GM18951 (cell line): ENCODE data around the gene IL36RN.

ENCODE experiments used
- POLR2A ChIP-seq: IDR thresholded peaks from 4 replicates; pipeline ENCODE4 v1.6.1; 2011; ENCODE audit warnings: mild to moderate bottlenecking; ENCODE audit not compliant: insufficient read length, insufficient read depth; ENCODE audit errors: extremely low read depth
- in situ Hi-C: fragments of 300-500 bp; cut with MboI; formaldehyde crosslinking; loops from one replicate; pipeline ENCODE4 v1.12.0; 2022; ENCODE audit warnings: low sequenced_read_pairs, mixed read lengths, inconsistent platforms; ENCODE audit not compliant: unreplicated experiment

IL36RN gene

DNA sequence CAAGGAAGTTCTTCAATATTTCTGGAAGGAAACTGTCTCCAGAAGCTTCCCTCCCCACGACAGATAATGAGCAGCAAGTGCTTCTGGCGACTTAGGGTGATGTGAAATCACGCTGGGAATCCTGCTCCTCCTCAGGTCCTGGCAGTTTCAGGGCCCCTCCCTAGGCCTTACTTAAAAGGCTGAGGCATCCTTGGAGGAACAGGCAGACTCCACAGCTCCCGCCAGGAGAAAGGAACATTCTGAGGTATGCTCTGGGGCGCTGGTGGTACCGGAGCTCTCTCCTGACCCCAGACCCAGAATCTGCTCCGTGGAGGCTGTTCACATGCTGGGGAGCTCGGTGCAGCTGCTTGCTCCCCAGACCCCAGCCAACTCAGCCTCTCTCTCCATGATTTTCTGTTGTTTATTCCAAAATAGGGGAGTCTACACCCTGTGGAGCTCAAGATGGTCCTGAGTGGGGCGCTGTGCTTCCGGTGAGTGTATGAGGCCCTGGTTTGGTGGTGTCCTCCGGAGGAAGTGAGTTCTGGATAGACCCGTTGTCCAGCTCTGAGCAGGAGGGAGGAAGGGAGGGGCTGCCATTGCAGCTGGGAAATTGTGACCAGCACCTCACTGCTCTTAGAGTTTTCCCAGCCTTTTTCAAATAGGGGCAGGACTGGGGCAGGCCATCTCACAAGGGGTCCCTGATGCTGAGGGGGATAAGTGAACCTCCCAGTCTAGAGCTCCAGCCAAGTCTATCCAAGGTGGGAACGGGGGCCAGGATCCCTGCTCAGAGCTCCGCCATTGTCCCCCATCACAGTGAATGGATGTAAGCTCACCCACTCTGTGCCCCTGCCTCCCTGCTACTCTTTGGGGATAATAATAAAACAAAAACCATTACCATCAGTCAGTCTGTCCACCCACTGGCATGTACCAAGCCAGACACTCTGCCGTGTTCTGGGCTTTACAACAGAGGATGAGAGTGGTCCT lies at the start of gene IL36RN:
Gene IL36RN, plus strand, starts transcription at position 201 of the 963 bp plus-strand sequence. Its CDS starts 241 bp downstream, at position 442.
- no peak for TF ChIP-seq POLR2A

GRCh38 chr2:113009622-113010021 lies 49.4 kb upstream of the IL36RN start:
- in situ Hi-C loops = no loop called here
- no peak for TF ChIP-seq POLR2A

More for the DNA sequence above, at the start of gene IL36RN:
- in situ Hi-C loops = no loop called here

GRCh38 chr2:113010088-113010487 lies 48.9 kb upstream of the IL36RN start:
- in situ Hi-C loops = no loop called here
- no peak for TF ChIP-seq POLR2A

- in situ Hi-C loops = no loop called here
- TF ChIP-seq POLR2A = no peak
These were observed 47.9 kb upstream of the IL36RN start for GRCh38 chr2:113011108-113011507.

- in situ Hi-C loops = no loop called here
- no peak for TF ChIP-seq POLR2A
These were observed 46.3 kb upstream of the IL36RN start for GRCh38 chr2:113012436-113013335.

- in situ Hi-C loops = no loop called here
- no peak for TF ChIP-seq POLR2A
These were observed 45.7 kb upstream of the IL36RN start for GRCh38 chr2:113013336-113013661.

DNA sequence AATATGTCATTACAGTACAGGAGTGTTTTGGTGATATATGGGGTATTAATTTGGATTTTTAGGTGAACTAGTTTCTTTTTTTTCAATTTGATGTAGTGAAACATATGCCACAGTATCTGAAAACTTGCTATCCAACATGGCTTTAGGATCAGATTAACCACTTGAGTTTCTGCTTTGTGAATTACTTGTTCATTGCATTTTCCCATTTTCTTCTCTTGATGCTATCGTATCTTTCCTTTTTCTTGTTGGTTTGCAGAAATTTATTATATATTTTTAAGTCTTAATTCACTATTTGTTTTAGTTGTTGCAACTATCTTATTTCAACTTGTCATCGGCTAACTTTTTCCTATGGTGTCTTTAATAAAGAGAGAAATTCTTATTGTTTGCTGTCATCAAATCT lies 44.9 kb upstream of the IL36RN start:
- TF ChIP-seq POLR2A = no peak
- in situ Hi-C loops = no loop called here

- no peak for TF ChIP-seq POLR2A
- in situ Hi-C loops = no loop called here
These were observed 44.0 kb upstream of the IL36RN start for GRCh38 chr2:113015042-113015441.

DNA sequence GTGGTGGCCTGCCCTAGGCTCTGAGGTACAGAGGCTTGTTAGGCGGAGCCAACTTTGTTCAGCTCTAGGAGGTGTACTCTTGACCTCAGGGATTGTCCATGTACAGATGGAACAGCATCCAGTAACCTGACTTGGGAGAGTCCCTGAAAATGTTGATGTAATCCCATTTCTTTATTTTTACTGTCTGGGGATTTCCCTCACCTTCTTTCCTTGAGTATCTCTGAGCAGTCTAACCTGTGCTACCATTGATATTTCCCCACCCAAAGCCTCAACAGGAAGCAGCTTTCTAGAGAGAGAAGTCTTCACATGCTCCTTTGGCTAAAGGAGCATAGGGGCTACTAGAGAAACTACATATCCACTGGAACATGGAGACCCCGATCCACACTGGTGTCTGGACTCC lies 43.3 kb upstream of the IL36RN start:
- in situ Hi-C loops = no loop called here
- TF ChIP-seq POLR2A = no peak

DNA sequence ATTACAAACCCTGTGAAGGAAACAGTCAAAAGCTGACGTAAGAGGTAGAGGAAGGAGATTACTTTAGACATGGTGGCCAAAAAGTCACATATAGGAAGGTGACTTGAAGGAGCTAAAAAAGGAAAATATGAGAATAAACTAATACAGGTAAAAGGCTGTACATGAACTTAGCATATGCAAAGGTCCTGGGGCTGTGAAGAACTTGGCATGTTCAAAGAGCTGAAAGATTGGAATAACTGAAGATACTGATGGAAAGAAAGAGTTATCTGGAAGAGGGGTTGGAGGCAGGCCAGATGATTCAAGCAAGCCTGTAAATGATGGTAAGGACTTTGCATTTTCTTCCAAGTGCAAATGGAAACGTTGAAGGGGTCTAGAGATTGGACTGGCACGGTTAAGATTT lies 40.5 kb upstream of the IL36RN start:
- in situ Hi-C loops = no loop called here

DNA sequence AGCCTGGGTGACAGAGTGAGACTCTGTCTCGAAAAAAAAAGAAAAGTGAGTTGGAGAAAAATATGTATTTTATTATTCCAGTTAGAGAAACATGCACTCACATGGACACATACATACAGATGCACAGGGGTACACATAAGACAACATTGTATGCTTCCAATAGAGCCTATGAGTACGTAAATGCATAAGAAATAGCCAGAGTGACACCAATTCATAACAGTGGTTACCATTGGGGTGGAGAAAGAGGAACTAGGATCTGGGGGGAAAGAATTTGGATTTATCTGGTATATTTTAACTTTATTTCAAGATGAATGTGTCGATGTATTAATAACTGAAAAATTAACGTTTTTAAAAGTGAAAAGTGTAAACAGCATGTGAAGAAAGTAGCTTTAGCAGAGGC lies 37.7 kb upstream of the IL36RN start:
- TF ChIP-seq POLR2A = no peak
- in situ Hi-C loops = no loop called here

More for the DNA sequence above, 40.5 kb upstream of the IL36RN start:
- TF ChIP-seq POLR2A = no peak

DNA sequence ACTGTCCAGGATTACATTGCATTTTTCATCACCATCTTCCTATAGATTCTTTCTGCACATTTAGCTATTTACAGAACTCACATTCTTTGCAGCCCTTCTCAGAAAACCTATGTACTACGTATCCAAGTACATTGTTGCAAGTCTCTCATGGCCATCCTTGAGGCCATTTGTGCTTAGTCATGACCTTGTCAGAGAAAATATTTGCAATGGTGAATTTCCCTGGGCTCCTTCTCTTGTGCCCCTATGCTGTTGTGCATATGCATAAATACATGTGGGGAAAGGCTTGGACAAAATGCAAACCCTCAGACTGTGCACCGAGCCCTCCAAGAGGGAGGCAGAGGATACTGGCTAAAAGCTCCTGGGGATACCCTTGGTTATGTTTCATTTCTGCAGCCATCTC lies 34.2 kb upstream of the IL36RN start:
- in situ Hi-C loops = no loop called here
- no peak for TF ChIP-seq POLR2A

- in situ Hi-C loops = no loop called here
- TF ChIP-seq POLR2A = no peak
These were observed 33.3 kb upstream of the IL36RN start for GRCh38 chr2:113025737-113026136.

DNA sequence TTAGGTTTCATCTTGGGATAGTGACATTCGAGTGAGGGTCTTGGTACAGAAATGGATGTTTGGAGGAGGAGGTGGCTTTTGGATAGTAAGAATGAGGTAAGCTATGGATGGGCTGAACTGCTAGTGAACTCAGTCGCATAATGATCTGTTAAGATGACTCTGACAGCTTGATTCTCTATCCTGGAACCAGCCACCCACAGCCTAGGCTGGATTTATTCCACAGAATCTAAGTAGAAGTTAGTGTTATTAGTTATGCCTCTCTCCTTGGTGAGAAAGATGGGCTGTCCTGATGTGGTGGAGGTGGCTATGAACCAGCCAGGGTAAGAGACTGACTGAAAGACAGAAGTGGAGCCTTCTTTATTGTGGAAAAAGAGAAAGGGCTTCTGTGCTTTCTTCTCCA lies 31.3 kb upstream of the IL36RN start:
- no peak for TF ChIP-seq POLR2A
- in situ Hi-C loops = no loop called here

GRCh38 chr2:113028112-113028511 lies 30.9 kb upstream of the IL36RN start:
- in situ Hi-C loops = no loop called here
- TF ChIP-seq POLR2A = no peak
